ENCODE data around the gene SQOR. TPM values are rescaled to one million over a fixed set of nuclear protein-coding genes. Genes with fewer than 3 reads are reported as not detected.

The SQOR gene
- total and polyA plus RNA-seq, 2 of the 4 experiments (the other 2 are of a cell fraction) = 22.1 to 40.3 TPM

DNA sequence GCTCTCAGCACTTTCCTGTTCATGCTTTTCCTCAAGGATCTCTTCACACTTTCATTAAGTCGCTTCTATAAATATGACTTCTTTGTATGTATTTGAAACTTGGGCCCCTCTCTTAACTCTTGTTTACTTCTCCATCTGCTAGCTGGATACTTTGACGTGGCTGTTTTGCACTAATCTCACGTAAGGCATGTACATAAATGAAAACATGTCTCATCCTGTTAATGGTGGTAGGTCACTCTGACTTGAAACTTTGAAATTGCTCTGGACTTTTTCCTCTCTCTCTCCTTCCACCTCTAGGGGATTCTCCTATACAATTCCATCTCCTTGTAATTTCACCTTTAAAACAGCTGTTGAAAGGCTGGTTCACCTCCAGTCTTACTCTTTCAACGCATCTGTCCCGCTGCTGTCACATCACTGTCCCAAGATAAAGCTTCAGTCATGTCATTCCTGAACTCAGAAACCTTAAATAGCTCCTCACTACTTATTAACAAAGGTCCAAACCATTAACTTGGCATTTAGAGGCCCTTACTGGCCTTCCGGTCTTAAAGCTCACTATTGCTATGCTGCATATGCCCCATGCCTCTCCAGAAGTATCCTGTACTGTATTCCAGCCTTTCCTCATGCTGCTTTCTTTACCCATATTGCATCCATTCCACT is 46.5 kb upstream of the SQOR start:
- ChIA-PET POLR2A (ENCODE audit: unreplicated experiment) (interaction anchor here (0.6 to 1.0 kb wide), 2 partner anchors 11 to 936 kb away, joined by 3 to 8 read pairs; no protein-coding TSS in a partner anchor), CTCF (interaction anchor here (1.1 to 1.3 kb wide), 2 partner anchors 21 to 26 kb away, joined by 3 read pairs; no protein-coding TSS in a partner anchor)
- Histone ChIP-seq H3K27ac (ENCODE audit: insufficient read depth, low read length) (peak overlapping the region; percentile 73), H2BK5ac (ENCODE audit: low read depth, low read length, poor library complexity, severe bottlenecking) (peak overlapping the region; percentile 97), H3K79me1 (ENCODE audit: low read depth in 1 of 2, low read length in 2 of 2) (peaks cover 14 to 31% of the 10 kb centered on the region in 2 experiments), H2BK120ac (ENCODE audit: low read depth, low read length) (peak overlapping the region; percentile 10; the same call in 1 of the 2 replicates), H2BK20ac (ENCODE audit: low read depth, low read length) (no peak overlapping the region), H4K91ac (ENCODE audit: insufficient read depth, low read depth, low read length) (0 out of 2 replicates have a peak overlapping the region, but pooled peaks have one; percentile 2), H3K36me3 (ENCODE audit: control insufficient read depth, insufficient read depth, low read length) (peaks cover 2% of the 10 kb centered on the region; the same call in 1 of the 2 replicates), H2AFZ (replicated peaks; ENCODE audit: low read length, poor library complexity) (no peak overlapping the region), H4K8ac (ENCODE audit: low read depth in 2 of 2, low read length in 2 of 2) (peak overlapping the region; percentile 77 to 89; a peak in 3 of 4 replicates), H3K4ac (ENCODE audit: low read depth, low read length) (peak overlapping the region; percentile 47), H3K4me3 (ENCODE audit: insufficient read depth, low read depth, low read length) (peak overlapping the region; percentile 67), H4K5ac (ENCODE audit: low read depth, low read length) (peak overlapping the region; percentile 77; the same call in 1 of the 2 replicates), H2AK5ac (ENCODE audit: low read depth, low read length) (peak overlapping the region; percentile 5; the same call in 1 of the 2 replicates), H3K27me3 (ENCODE audit: control insufficient read depth, insufficient read depth, low read length) (no peaks in the 10 kb centered on the region), H3K56ac (ENCODE audit: extremely low read depth, insufficient read depth, low read length) (peak overlapping the region; percentile 55; the same call in 1 of the 2 replicates), H3K4me2 (ENCODE audit: low read depth, low read length) (peak overlapping the region; percentile 88), H3K9me1 (ENCODE audit: insufficient read depth, low read length) (no peaks in the 10 kb centered on the region), H3K23ac (ENCODE audit: low read depth, low read length) (peak overlapping the region; percentile 15), H2AK9ac (replicated peaks; ENCODE audit: low read depth, low read length, poor library complexity) (peak overlapping the region; percentile 4), H3K9me3 (ENCODE audit: control insufficient read depth, insufficient read depth, low read length) (no peaks in the 10 kb centered on the region), H4K20me1 (ENCODE audit: insufficient read depth, low read length) (no peaks in the 10 kb centered on the region), H2BK15ac (ENCODE audit: low read depth, low read length) (peak overlapping the region; percentile 54; the same call in 1 of the 3 replicates), H3K14ac (replicated peaks; ENCODE audit: low read depth, low read length) (peak overlapping the region; percentile 61; the same call in 1 of the 2 replicates), H3K9ac (ENCODE audit: low read depth, low read length) (peak overlapping the region; percentile 95), H3K4me1 (ENCODE audit: control insufficient read depth, insufficient read depth, low read length) (peaks cover 3% of the 10 kb centered on the region; the same call in 1 of the 2 replicates), H3K18ac (ENCODE audit: low read depth, low read length) (peak overlapping the region; percentile 58; the same call in 1 of the 2 replicates)
- 43% methylated on average over 2 of the region's 6 CpGs; no CpG with 5 or more reads in 1 of the 2 experiments for WGBS, 2 experiments (ENCODE audit: extremely low coverage in 2 of 2, insufficient read length in 1 of 2)
- no TSS peak for BruUV-seq (replicated peaks)
- ATAC-seq (ENCODE audit: low read depth) = no peak
- no peak for TF ChIP-seq BHLHE40 (IDR thresholded peaks at IDR 0.05; ENCODE audit: low read depth, low read length)
- no peak; the same call in 1 of the 2 replicates for TF ChIP-seq POLR2A (IDR thresholded peaks at IDR 0.05; ENCODE audit: low read depth, low read length)
- no peak for TF ChIP-seq RCOR1 (IDR thresholded peaks at IDR 0.05; ENCODE audit: insufficient replicate concordance, low read length)
- TF ChIP-seq RAD21 (IDR thresholded peaks at IDR 0.05; ENCODE audit: low read length) = no peak
- TF ChIP-seq MXI1 (IDR thresholded peaks at IDR 0.05; ENCODE audit: borderline replicate concordance, low read depth, low read length) = no peak
- TF ChIP-seq MAZ (IDR thresholded peaks at IDR 0.05; ENCODE audit: borderline replicate concordance, low read depth, low read length) = no peak
- TF ChIP-seq MAFK (IDR thresholded peaks at IDR 0.05; ENCODE audit: low read depth, low read length) = no peak
- no peak for TF ChIP-seq CEBPB (IDR thresholded peaks at IDR 0.05; ENCODE audit: low read depth, low read length)
- no peak for TF ChIP-seq NFE2L2 (IDR thresholded peaks at IDR 0.05; ENCODE audit: low read depth, low read length)
- TF ChIP-seq FOS (IDR thresholded peaks at IDR 0.05; ENCODE audit: low read depth, low read length) = no peak
- peak; percentile 41 for DNase-seq
- intact Hi-C loops (cut with micrococcal nuclease) = no loop called here
- in situ Hi-C loops (cut with MboI; ENCODE audit: low sequenced_read_pairs) = no loop called here
- dilution Hi-C loops (cut with HindIII; ENCODE audit: low sequenced_read_pairs, unreplicated experiment) = no loop called here

Measured in IMR-90 (cell line).